ENCODE data around the gene DMXL2. TPM values are rescaled to one million over a fixed set of nuclear protein-coding genes. Genes with fewer than 3 reads are reported as not detected.

Gene DMXL2, protein sequence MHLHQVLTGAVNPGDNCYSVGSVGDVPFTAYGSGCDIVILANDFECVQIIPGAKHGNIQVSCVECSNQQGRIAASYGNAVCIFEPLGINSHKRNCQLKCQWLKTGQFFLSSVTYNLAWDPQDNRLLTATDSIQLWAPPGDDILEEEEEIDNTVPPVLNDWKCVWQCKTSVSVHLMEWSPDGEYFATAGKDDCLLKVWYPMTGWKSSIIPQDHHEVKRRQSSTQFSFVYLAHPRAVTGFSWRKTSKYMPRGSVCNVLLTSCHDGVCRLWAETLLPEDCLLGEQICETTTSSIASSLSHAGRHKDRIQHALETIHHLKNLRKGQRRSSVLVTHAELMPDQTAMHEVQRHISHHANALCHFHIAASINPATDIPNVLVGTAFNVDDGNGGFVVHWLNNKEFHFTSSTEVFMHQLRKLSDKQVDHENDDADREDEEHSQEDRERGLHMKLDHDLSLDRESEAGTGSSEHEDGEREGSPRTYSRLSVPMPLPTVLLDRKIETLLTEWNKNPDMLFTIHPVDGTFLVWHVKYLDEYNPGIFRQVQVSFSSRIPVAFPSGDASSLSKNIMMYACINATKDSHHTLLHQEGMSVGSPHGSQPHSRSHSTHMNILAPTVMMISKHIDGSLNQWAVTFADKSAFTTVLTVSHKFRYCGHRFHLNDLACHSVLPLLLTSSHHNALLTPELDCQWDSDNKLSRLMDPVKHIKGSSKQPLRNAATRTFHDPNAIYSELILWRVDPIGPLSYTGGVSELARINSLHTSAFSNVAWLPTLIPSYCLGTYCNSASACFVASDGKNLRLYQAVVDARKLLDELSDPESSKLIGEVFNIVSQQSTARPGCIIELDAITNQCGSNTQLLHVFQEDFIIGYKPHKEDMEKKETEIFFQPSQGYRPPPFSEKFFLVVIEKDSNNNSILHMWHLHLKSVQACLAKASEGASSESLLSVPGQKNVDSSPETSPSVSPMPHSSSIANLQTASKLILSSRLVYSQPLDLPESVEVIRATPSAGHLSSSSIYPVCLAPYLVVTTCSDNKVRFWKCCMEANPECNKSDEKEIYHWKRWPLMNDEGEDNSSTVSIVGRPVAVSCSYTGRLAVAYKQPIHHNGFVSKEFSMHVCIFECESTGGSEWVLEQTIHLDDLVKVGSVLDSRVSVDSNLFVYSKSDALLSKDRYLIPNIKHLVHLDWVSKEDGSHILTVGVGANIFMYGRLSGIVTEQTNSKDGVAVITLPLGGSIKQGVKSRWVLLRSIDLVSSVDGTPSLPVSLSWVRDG (N-terminal part only)
- 14.3 to 21.2 TPM (median 17.6 TPM) in 5 replicates for total RNA-seq (2022; extraction: Qiagen RNA extraction)

DNA sequence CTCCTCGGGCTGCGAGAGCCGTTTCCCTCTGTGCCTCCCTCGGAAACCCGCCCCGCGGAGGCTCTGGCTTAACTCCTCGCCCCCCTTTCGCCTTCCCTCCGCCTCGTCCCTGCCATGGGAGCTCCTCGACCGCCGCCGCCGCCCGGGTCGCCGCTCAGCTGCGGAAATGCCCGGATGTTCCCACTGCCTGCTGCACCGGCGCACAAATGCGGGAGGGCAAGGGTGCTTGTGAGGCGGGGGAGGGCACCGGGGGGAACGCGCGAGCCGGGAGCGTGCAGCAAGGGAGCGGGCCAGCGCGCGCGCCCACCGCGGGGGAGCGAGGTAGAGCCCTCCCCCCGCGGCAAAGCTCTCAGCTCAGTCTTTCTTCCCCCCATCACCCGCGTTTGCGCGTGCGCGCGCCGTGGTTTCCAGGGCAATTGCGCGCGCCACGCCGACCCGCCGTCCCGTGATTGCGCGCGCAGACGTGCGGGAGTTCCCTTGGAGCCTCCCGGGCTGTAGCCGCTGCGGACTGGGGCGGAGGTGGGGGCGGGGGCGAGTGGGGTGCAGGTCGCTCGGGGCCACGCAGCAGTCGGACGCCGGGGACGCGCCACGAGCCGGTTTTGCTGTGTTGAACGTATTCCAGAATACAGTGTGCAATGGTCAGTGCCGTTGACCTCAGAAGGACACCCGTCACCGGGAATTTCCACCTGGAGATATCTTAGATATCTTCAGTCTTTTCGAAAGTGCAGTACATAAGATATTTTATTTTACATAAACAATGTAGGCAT lies at the start of gene DMXL2:
Gene DMXL2, minus strand, starts transcription at position 168 of the 767 bp plus-strand sequence. CDS start 226 bp downstream, outside the sequence.

Other genes with a start within 250 kb of the DMXL2 start
- 0.03 to 0.09 TPM (median 0.05 TPM) in 4 of 5 replicates, not detected in the other for gene SCG3, start 58.7 kb upstream of the DMXL2 start, total RNA-seq (2022; extraction: Qiagen RNA extraction)
- 19.7 to 28.0 TPM (median 25.4 TPM) in 5 replicates for gene LYSMD2, start 114.9 kb upstream of the DMXL2 start, total RNA-seq (2022; extraction: Qiagen RNA extraction)
- gene TMOD2, start 128.8 kb upstream of the DMXL2 start, total RNA-seq (2022; extraction: Qiagen RNA extraction) = 1.1 to 2.5 TPM (median 2.0 TPM) in 5 replicates
- 47.3 to 77.4 TPM (median 62.4 TPM) in 5 replicates for gene TMOD3, start 206.9 kb upstream of the DMXL2 start, total RNA-seq (2022; extraction: Qiagen RNA extraction)

Measured in A549 treated with Hydrocortisone at 1 μM for 4 hours (cell line).